GM21390 (cell line): ENCODE data around the gene COLEC12.
"Not testable (repeated sequence)": the region's sequence is repeated elsewhere in the genome, so short reads cannot be mapped to it uniquely, and the experiment has no call there.

Experiments used
- ATAC-seq: cut with Tn5 transposase; IDR thresholded peaks from one replicate; pipeline ENCODE4 v1.9.1; 2021; ENCODE audit not compliant: unreplicated experiment

Gene COLEC12

GRCh38 chr18:294566-294965 is 205.9 kb downstream of the COLEC12 start:
- ATAC-seq, result no peak

- ATAC-seq, result no peak
Observed at GRCh38 chr18:293536-293935, 207.0 kb downstream of the COLEC12 start.

GRCh38 chr18:292271-292670 is 208.2 kb downstream of the COLEC12 start:
- ATAC-seq, result no peak

- not testable (repeated sequence) for ATAC-seq
Observed at GRCh38 chr18:289970-290369, 210.5 kb downstream of the COLEC12 start.

- no peak for ATAC-seq
Observed at GRCh38 chr18:289026-289425, 211.5 kb downstream of the COLEC12 start.

- no peak for ATAC-seq
Observed at GRCh38 chr18:286515-287310, 213.8 kb downstream of the COLEC12 start.

- ATAC-seq, result no peak
Observed at GRCh38 chr18:285817-286216, 214.7 kb downstream of the COLEC12 start.

- no peak for ATAC-seq
Observed at GRCh38 chr18:275486-275885, 225.0 kb downstream of the COLEC12 start.

- ATAC-seq, result no peak
Observed at GRCh38 chr18:274313-274712, 226.2 kb downstream of the COLEC12 start.

- ATAC-seq, result no peak
Observed at GRCh38 chr18:273525-273924, 227.0 kb downstream of the COLEC12 start.

- no peak for ATAC-seq
Observed at GRCh38 chr18:272650-273049, 227.9 kb downstream of the COLEC12 start.

GRCh38 chr18:269480-270095 is 230.9 kb downstream of the COLEC12 start:
- ATAC-seq, result no peak

- peak; percentile 86 for ATAC-seq
Observed at GRCh38 chr18:267688-268552, 232.6 kb downstream of the COLEC12 start, which contains the start of gene THOC1. THOC1 (minus strand) TSS chr18:268047; CDS start chr18:268019, 28 bp downstream.

- no peak for ATAC-seq
Observed at GRCh38 chr18:267380-267687, 233.2 kb downstream of the COLEC12 start.
